ENCODE results near the gene ZNF385A. TPM values are rescaled to one million over a fixed set of nuclear protein-coding genes. Genes with fewer than 3 reads are reported as not detected.
A peak's percentile ranks its signal among the peaks of the same experiment; 100 is the strongest.
"Not testable (repeated sequence)": the region's sequence is repeated elsewhere in the genome, so short reads cannot be mapped to it uniquely, and the experiment has no call there.

Gene ZNF385A
- total RNA-seq, 1 experiment from 2014 or later = 12.2 TPM

DNA sequence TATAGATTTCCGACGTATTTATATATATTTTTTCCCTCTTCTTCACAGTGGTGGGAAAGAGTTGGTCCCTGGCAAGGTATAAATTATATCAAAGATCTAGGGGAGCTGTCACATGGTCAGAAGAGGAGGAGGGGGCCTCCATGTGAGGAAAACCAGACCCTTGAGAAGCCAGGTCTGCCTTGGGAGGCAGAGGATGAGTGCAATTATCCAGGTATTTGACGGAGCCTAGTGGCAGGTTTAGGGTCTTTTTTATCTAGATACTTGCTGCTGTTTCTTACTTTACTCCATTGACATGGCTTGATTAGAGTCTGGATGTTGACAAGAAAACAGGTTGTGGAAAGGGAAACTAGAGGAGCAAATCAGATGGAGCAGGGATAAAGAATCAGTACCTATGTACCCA, 54.1 kb downstream of the ZNF385A start:
- Histone ChIP-seq H3K9me3 (ENCODE audit: low read length) (no peaks in the 10 kb centered on the region), H3K4me1 (ENCODE audit: low read length) (peaks cover 8% of the 10 kb centered on the region), H4K20me1 (ENCODE audit: insufficient read depth, low read depth, low read length) (no peaks in the 10 kb centered on the region), H3K9me2 (replicated peaks; ENCODE audit: insufficient read depth, low read length) (no peaks in the 10 kb centered on the region), H3K79me2 (ENCODE audit: low read length) (peaks cover 38% of the 10 kb centered on the region), H2AFZ (ENCODE audit: low read length) (no peak overlapping the region), H3K9ac (ENCODE audit: low read length) (no peak overlapping the region), H3K36me3 (ENCODE audit: insufficient read depth, low read length) (no peaks in the 10 kb centered on the region), H3K27ac (ENCODE audit: low read length) (no peak overlapping the region), H3K4me3 (ENCODE audit: low read length) (no peak overlapping the region), H3K4me2 (ENCODE audit: low read depth, low read length, poor library complexity, severe bottlenecking) (no peak overlapping the region), H3K27me3 (ENCODE audit: low read length) (no peaks in the 10 kb centered on the region)
- DNase-seq = no peak

GRCh38 chr12:54329759-54330158, 54.8 kb downstream of the ZNF385A start:
- Histone ChIP-seq H3K36me3 (ENCODE audit: insufficient read depth, low read length) (no peaks in the 10 kb centered on the region), H3K4me1 (ENCODE audit: low read length) (peaks cover 8% of the 10 kb centered on the region), H3K4me3 (ENCODE audit: low read length) (no peak overlapping the region), H3K4me2 (ENCODE audit: low read depth, low read length, poor library complexity, severe bottlenecking) (no peak overlapping the region), H3K27ac (ENCODE audit: low read length) (no peak overlapping the region), H3K9me2 (replicated peaks; ENCODE audit: insufficient read depth, low read length) (no peaks in the 10 kb centered on the region), H2AFZ (ENCODE audit: low read length) (no peak overlapping the region), H4K20me1 (ENCODE audit: insufficient read depth, low read depth, low read length) (no peaks in the 10 kb centered on the region), H3K9ac (ENCODE audit: low read length) (no peak overlapping the region), H3K27me3 (ENCODE audit: low read length) (no peaks in the 10 kb centered on the region), H3K79me2 (ENCODE audit: low read length) (peaks cover 43% of the 10 kb centered on the region), H3K9me3 (ENCODE audit: low read length) (no peaks in the 10 kb centered on the region)
- DNase-seq = no peak

GRCh38 chr12:54328595-54329337, 55.8 kb downstream of the ZNF385A start:
- Histone ChIP-seq H3K9me2 (replicated peaks; ENCODE audit: insufficient read depth, low read length) (no peaks in the 10 kb centered on the region), H4K20me1 (ENCODE audit: insufficient read depth, low read depth, low read length) (no peaks in the 10 kb centered on the region), H3K4me2 (ENCODE audit: low read depth, low read length, poor library complexity, severe bottlenecking) (no peak overlapping the region), H3K36me3 (ENCODE audit: insufficient read depth, low read length) (no peaks in the 10 kb centered on the region), H3K27ac (ENCODE audit: low read length) (no peak overlapping the region), H2AFZ (ENCODE audit: low read length) (no peak overlapping the region), H3K9me3 (ENCODE audit: low read length) (no peaks in the 10 kb centered on the region), H3K4me1 (ENCODE audit: low read length) (peaks cover 13% of the 10 kb centered on the region), H3K4me3 (ENCODE audit: low read length) (no peak overlapping the region), H3K79me2 (ENCODE audit: low read length) (peaks cover 43% of the 10 kb centered on the region), H3K9ac (ENCODE audit: low read length) (no peak overlapping the region), H3K27me3 (ENCODE audit: low read length) (no peaks in the 10 kb centered on the region)
- DNase-seq = no peak

- not testable (repeated sequence) for DNase-seq; H4K20me1 ChIP-seq (ENCODE audit: insufficient read depth, low read depth, low read length); H3K9me3 ChIP-seq (ENCODE audit: low read length); H2AFZ ChIP-seq (ENCODE audit: low read length); H3K27me3 ChIP-seq (ENCODE audit: low read length); H3K36me3 ChIP-seq (ENCODE audit: insufficient read depth, low read length); H3K9me2 ChIP-seq (replicated peaks; ENCODE audit: insufficient read depth, low read length)
- H3K4me3 ChIP-seq (ENCODE audit: low read length) = peak overlapping the region; percentile 84
- peaks cover 13% of the 10 kb centered on the region for H3K4me1 ChIP-seq (ENCODE audit: low read length)
- H3K79me2 ChIP-seq (ENCODE audit: low read length) = peaks cover 30% of the 10 kb centered on the region
- peak overlapping the region; percentile 83 for H3K9ac ChIP-seq (ENCODE audit: low read length)
- H3K27ac ChIP-seq (ENCODE audit: low read length) = 0 out of 2 replicates have a peak overlapping the region, but pooled peaks have one; percentile 12
- H3K4me2 ChIP-seq (ENCODE audit: low read depth, low read length, poor library complexity, severe bottlenecking) = peak overlapping the region; percentile 98
Measured at GRCh38 chr12:54325442-54326109, 59.0 kb downstream of the ZNF385A start.

- Histone ChIP-seq H3K27me3 (ENCODE audit: low read length) (no peaks in the 10 kb centered on the region), H3K4me3 (ENCODE audit: low read length) (peak within 1 kb of the TSS; percentile 84), H3K27ac (ENCODE audit: low read length) (0 out of 2 replicates have a peak within 1 kb of the TSS, but pooled peaks have one; percentile 12), H2AFZ (ENCODE audit: low read length) (peak within 1 kb of the TSS; percentile 89), H3K79me2 (ENCODE audit: low read length) (peaks cover 23% of the 10 kb centered on the region), H3K9me3 (ENCODE audit: low read length) (no peaks in the 10 kb centered on the region), H3K36me3 (ENCODE audit: insufficient read depth, low read length) (no peaks in the 10 kb centered on the region), H3K4me1 (ENCODE audit: low read length) (peaks cover 13% of the 10 kb centered on the region), H3K9ac (ENCODE audit: low read length) (peak within 1 kb of the TSS; percentile 83), H4K20me1 (ENCODE audit: insufficient read depth, low read depth, low read length) (no peaks in the 10 kb centered on the region), H3K9me2 (replicated peaks; ENCODE audit: insufficient read depth, low read length) (no peaks in the 10 kb centered on the region), H3K4me2 (ENCODE audit: low read depth, low read length, poor library complexity, severe bottlenecking) (peak within 1 kb of the TSS; percentile 98)
- peak; percentile 99 for DNase-seq
Measured at GRCh38 chr12:54324617-54325441, 59.7 kb downstream of the ZNF385A start, which contains the start of gene COPZ1. Gene COPZ1 (plus strand): TSS chr12:54325131. CDS start chr12:54325164, 33 bp downstream.

DNA sequence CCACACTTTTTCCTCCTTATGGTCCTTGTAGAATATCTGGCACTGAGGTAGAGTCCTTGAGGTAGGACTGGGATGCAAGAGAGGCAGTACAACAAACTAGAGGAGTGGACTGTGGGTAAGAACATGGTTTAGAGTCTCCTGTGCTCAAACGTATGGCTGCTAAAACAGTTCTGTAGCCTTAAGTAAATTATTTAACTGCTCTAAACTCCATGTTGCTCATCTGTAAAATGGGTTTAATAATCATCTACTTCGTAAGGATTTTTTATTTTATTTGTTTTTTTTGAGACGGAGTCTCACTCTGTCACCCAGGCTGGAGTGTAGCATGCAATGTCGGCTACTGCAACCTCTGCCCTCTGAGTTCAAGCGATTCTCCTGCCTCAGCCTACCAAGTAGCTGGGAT, 63.2 kb downstream of the ZNF385A start:
- no peaks in the 10 kb centered on the region for H3K9me3 ChIP-seq (ENCODE audit: low read length)
- no peak for DNase-seq
- H3K4me2 ChIP-seq (ENCODE audit: low read depth, low read length, poor library complexity, severe bottlenecking) = no peak overlapping the region
- H3K27ac ChIP-seq (ENCODE audit: low read length) = no peak overlapping the region
- no peaks in the 10 kb centered on the region for H4K20me1 ChIP-seq (ENCODE audit: insufficient read depth, low read depth, low read length)
- H3K4me1 ChIP-seq (ENCODE audit: low read length) = peaks cover 9% of the 10 kb centered on the region
- no peak overlapping the region for H2AFZ ChIP-seq (ENCODE audit: low read length)
- no peak overlapping the region for H3K9ac ChIP-seq (ENCODE audit: low read length)
- H3K79me2 ChIP-seq (ENCODE audit: low read length) = peaks cover 10% of the 10 kb centered on the region
- no peak overlapping the region for H3K4me3 ChIP-seq (ENCODE audit: low read length)
- H3K9me2 ChIP-seq (replicated peaks; ENCODE audit: insufficient read depth, low read length) = no peaks in the 10 kb centered on the region
- no peaks in the 10 kb centered on the region for H3K36me3 ChIP-seq (ENCODE audit: insufficient read depth, low read length)
- no peaks in the 10 kb centered on the region for H3K27me3 ChIP-seq (ENCODE audit: low read length)
